Astrocyte (in vitro differentiated cells and primary cell): ENCODE results near the gene AKAP13.

Experiments
- EZH2 ChIP-seq: IDR thresholded peaks from 2 replicates; pipeline ENCODE4 v1.6.1; 2012; ENCODE audit warnings: mild to moderate bottlenecking, low read length, inconsistent platforms; ENCODE audit not compliant: insufficient read depth
- TF ChIP-seq, protein P1 (sequence below): IDR thresholded peaks from 2 replicates; pipeline ENCODE4 v1.5.1; 2011; ENCODE audit warnings: low read depth, mild to moderate bottlenecking, inconsistent platforms, low read length, moderate library complexity; ENCODE audit not compliant: insufficient read depth

DNA sequence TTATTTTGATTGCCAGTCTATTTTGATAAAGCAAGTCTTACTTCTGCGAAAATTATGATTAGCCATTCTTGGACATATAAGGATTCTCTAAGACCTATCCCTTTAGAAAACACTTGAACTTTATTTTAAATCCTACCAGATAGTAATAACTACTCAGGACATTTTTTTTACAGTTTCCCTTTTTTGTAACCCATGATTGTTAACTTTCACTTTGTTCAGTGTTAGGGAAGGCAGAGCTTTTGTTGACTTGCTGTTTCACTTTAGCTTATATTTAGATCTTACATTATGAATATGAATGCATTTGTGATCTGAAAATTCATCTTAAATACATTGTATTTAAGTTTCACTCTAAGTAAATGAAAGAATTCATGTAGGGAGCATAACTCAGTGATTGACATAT is 167.0 kb downstream of the AKAP13 start:
- TF ChIP-seq, protein P1, sequence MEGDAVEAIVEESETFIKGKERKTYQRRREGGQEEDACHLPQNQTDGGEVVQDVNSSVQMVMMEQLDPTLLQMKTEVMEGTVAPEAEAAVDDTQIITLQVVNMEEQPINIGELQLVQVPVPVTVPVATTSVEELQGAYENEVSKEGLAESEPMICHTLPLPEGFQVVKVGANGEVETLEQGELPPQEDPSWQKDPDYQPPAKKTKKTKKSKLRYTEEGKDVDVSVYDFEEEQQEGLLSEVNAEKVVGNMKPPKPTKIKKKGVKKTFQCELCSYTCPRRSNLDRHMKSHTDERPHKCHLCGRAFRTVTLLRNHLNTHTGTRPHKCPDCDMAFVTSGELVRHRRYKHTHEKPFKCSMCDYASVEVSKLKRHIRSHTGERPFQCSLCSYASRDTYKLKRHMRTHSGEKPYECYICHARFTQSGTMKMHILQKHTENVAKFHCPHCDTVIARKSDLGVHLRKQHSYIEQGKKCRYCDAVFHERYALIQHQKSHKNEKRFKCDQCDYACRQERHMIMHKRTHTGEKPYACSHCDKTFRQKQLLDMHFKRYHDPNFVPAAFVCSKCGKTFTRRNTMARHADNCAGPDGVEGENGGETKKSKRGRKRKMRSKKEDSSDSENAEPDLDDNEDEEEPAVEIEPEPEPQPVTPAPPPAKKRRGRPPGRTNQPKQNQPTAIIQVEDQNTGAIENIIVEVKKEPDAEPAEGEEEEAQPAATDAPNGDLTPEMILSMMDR, result no peak
- TF ChIP-seq EZH2, result no peak
